Keratinocyte (primary cell): ENCODE data around the gene LRRC4.

Source experiments
- EZH2 ChIP-seq: IDR thresholded peaks from one replicate; pipeline ENCODE4 v1.6.1; 2012; ENCODE audit warnings: inconsistent platforms, mild to moderate bottlenecking, low read length, moderate library complexity
- TF ChIP-seq, protein P1 (sequence below), 3 experiments: IDR thresholded peaks in 1 of 3; conservative IDR thresholded peaks in 1 of 3; optimal IDR thresholded peaks in 1 of 3; 2 replicates in 2 of 3; 3 replicates in 1 of 3; pipeline versions ENCODE3 to v1.5.1; 2011; ENCODE audit warnings: low read length in 3 of 3, mild to moderate bottlenecking in 3 of 3, moderate library complexity in 2 of 3, control low read depth in 1 of 3, inconsistent platforms in 1 of 3; ENCODE audit not compliant: insufficient read depth in 2 of 3; ENCODE audit errors: extremely low read depth in 1 of 3

GRCh38 chr7:128034825-128035224 lies 3.6 kb upstream of the LRRC4 start:
- TF ChIP-seq EZH2, result no peak
- TF ChIP-seq, protein P1, sequence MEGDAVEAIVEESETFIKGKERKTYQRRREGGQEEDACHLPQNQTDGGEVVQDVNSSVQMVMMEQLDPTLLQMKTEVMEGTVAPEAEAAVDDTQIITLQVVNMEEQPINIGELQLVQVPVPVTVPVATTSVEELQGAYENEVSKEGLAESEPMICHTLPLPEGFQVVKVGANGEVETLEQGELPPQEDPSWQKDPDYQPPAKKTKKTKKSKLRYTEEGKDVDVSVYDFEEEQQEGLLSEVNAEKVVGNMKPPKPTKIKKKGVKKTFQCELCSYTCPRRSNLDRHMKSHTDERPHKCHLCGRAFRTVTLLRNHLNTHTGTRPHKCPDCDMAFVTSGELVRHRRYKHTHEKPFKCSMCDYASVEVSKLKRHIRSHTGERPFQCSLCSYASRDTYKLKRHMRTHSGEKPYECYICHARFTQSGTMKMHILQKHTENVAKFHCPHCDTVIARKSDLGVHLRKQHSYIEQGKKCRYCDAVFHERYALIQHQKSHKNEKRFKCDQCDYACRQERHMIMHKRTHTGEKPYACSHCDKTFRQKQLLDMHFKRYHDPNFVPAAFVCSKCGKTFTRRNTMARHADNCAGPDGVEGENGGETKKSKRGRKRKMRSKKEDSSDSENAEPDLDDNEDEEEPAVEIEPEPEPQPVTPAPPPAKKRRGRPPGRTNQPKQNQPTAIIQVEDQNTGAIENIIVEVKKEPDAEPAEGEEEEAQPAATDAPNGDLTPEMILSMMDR (optimal IDR thresholded peaks at IDR 0.05 in 1 of 3, IDR thresholded peaks at IDR 0.05 in 1 of 3, conservative IDR thresholded peaks at IDR 0.05 in 1 of 3; ENCODE audit: extremely low read depth in 1 of 3, insufficient read depth in 2 of 3, low read length in 3 of 3), result no peak
